Astrocyte (in vitro differentiated cells and primary cell): ENCODE measurements around the gene PLAC8.

Source experiments
- EZH2 ChIP-seq: IDR thresholded peaks from 2 replicates; pipeline ENCODE4 v1.6.1; 2012; ENCODE audit warnings: mild to moderate bottlenecking, low read length, inconsistent platforms; ENCODE audit not compliant: insufficient read depth
- TF ChIP-seq, protein P1 (sequence below): IDR thresholded peaks from 2 replicates; pipeline ENCODE4 v1.5.1; 2011; ENCODE audit warnings: low read depth, mild to moderate bottlenecking, inconsistent platforms, low read length, moderate library complexity; ENCODE audit not compliant: insufficient read depth

DNA sequence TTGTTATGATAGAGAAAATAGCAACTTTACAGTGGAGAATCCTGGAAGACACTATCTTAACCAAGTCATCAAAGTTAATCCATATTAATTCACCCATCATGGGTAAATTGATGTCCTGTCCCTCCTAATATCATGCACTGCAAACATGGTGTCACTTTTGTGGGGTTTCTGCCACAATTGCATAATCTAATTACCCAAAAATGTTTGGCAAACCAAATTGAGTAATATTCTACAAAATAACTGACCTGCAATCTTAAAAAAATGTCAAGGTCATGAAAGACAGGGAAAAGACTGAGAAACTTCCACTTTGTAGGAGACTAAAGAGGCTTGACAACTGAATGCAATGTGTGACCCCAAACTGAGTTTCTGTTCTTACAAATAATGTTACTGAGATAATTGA is 37.1 kb upstream of the PLAC8 start:
- TF ChIP-seq, protein P1, sequence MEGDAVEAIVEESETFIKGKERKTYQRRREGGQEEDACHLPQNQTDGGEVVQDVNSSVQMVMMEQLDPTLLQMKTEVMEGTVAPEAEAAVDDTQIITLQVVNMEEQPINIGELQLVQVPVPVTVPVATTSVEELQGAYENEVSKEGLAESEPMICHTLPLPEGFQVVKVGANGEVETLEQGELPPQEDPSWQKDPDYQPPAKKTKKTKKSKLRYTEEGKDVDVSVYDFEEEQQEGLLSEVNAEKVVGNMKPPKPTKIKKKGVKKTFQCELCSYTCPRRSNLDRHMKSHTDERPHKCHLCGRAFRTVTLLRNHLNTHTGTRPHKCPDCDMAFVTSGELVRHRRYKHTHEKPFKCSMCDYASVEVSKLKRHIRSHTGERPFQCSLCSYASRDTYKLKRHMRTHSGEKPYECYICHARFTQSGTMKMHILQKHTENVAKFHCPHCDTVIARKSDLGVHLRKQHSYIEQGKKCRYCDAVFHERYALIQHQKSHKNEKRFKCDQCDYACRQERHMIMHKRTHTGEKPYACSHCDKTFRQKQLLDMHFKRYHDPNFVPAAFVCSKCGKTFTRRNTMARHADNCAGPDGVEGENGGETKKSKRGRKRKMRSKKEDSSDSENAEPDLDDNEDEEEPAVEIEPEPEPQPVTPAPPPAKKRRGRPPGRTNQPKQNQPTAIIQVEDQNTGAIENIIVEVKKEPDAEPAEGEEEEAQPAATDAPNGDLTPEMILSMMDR: no peak
- TF ChIP-seq EZH2: no peak
